Germinal center (tissue), 1 donor: ENCODE measurements around the gene EIF4E3.
A peak's percentile ranks its signal among the peaks of the same experiment; 100 is the strongest.

ENCODE experiments used
- DNase-seq: peaks from one replicate; pipeline ENCODE4 v3.0.0; 2012; ENCODE audit warnings: mixed read lengths, low spot score

EIF4E3 gene

DNA sequence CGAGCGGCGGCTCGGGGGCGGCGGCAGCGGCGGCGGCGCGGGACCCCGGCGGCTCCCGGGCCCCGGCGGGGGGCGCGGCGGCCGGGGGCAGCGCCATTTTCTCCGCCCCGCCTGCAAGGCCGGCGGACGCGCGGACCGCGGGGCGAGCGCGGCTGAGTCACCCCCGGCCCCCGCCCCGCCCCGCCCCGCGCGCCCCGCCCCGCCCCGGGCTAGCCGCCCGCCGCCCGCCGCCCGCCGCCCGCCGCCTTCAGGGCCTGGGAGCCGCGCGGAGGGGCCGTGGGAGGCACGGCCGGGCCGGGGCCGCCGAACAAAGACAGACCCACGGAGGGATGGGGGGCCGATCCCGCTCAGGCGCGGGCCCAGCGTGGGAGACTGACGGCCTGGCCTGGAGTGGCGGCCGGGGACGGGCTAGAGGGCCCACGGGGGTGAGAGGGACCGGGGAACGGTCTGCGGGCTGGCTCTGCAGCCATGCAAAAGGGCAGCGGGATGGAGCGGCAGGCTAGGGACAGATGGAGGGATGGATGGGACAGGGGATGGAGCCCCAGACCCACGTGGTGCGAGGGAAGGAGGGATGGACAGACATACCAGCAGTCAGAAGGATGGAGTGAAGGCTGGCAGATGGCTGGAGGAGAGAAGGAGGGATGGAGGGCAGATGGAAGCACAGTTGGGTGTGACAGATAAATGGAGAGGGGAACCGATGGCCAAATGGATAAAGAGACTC, at the start of gene EIF4E3:
Gene EIF4E3 (minus strand): TSS at position 132 of the 721 bp plus-strand sequence. CDS start 35 bp downstream, at position 97.
- DNase-seq: peak; percentile 66

- no peak for DNase-seq
Measured at GRCh38 chr3:71771884-71772283, 46.7 kb upstream of the EIF4E3 start.

DNA sequence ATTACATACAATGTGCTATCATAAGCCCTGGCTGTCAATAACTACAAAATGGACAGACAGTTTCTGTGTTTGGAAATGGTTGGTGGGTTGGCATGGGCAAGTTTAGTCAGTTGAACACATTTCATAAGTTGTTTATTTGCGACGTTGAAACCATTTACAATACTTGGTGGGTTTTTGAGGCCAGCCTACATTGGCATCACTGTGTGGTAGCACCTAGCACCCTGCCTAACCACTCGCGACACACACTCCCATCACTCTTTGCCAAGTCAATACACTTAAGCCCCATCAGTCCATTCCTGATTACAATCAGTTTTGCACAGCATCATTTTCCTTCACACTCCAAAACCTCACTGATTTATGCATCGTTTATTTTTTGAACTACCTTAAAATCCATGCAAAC, 45.9 kb upstream of the EIF4E3 start:
- DNase-seq: no peak

DNA sequence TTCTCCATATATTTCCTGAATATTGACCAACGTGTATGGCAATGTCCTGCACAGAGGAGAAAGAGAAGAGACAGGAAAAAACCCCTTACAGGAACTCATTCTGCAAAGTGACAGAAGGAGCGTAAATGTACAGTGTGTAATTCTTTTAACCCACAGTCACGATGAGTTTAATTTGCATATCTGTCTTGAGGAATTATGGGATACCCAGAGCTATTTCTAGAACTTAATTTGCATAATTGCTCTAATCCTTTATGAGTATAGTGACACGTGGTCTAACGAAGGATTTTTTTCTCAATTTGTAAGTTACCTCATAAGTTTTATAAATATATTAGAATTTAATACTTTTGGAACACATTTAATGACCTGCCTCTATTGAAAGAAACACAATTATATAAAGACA, 38.2 kb upstream of the EIF4E3 start:
- DNase-seq: no peak

- DNase-seq: no peak
Measured at GRCh38 chr3:71760140-71760539, 34.9 kb upstream of the EIF4E3 start.

DNA sequence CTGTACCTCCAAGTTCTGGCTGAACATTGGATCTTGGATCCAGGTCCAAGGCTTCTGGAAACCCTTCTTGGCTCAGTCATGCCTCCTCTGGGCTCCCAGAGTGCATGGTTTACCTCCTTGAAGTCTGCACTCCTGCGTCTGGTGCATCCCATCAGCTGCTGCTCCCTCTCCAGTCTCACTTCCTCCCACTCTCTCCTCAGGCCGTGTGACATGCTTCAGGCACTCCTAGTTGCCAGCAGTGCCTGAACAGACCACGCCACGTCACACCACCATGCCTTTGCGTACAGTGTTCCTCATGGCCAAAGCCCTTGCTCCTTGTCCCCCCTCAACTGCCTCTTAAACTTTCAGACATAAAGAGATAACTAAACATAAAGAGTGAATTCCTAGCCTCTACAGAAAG, 34.2 kb upstream of the EIF4E3 start:
- DNase-seq: no peak

DNA sequence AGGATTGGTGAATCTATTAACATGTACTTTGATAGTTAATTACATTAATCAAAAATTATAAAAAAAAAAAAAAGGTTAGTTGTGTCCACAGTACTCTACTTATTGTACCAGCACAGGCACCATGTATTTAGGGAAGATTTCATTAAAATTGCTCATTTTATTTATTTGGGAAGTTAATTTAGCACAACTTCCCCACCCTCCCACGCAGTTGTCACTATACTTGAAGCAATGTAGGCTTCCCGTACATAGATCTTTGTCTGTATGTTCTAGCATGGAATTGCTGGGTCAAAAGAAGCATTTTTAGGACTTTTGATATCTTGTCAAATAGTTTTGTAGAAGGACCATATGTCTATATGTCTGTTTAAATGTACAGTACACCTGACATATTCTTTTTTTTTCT, 32.9 kb upstream of the EIF4E3 start:
- DNase-seq: no peak

DNA sequence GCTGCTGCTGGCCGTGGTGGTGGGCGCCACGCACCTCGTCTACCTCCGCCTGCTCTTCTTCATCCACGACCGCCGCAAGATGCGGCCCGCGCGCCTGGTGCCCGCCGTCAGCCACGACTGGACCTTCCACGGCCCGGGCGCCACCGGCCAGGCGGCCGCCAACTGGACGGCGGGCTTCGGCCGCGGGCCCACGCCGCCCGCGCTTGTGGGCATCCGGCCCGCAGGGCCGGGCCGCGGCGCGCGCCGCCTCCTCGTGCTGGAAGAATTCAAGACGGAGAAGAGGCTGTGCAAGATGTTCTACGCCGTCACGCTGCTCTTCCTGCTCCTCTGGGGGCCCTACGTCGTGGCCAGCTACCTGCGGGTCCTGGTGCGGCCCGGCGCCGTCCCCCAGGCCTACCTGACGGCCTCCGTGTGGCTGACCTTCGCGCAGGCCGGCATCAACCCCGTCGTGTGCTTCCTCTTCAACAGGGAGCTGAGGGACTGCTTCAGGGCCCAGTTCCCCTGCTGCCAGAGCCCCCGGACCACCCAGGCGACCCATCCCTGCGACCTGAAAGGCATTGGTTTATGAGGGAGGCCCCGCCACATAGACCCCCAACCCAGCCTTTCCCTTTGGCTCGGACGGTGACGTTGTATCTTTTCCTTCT, 29.5 kb upstream of the EIF4E3 start:
- DNase-seq: no peak

GRCh38 chr3:71753701-71754609, 28.8 kb upstream of the EIF4E3 start, which contains the start of gene GPR27:
Gene GPR27, plus strand, starts transcription at chr3:71753855. Its CDS starts 195 bp downstream, at chr3:71754050.
- no peak for DNase-seq

- DNase-seq: no peak
Measured at GRCh38 chr3:71752831-71753700, 27.9 kb upstream of the EIF4E3 start.

DNA sequence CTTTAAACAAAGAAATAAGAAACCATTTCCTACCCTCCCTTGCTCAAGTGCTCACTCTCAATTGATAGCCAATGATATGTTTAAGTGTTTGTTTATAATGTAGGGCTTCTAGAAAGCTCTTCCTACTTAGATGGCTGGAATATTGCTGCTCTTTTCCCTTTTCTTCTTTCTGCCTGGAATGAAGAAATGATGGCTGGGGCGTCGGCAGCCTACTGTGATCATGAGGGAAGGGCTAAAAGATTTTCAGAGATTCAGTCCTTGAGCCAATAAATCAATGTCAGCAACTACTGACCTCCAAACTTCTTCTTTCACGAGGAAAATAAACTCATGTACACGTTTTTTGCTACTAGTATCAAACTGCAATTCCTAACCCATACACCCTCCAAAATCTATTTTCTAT, 26.4 kb upstream of the EIF4E3 start:
- DNase-seq: no peak

DNA sequence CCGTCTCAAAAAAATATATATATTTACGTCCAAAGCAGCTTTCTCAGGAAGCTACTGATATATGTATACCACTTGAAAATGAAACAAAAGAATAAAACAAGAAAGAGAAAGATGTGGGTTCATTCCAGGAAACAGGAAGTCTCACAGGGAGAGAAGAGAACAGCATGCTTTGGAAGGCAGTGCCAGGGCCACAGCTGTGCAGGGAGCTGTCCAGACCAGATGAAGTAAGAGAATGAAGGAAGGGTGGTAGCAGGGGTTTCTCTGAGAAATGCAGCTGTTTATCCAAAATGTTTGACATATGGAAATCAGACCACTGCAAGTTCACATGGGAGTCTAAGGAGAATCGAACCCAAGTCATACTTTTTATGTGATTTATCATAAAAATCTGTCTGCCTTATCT, 19.5 kb upstream of the EIF4E3 start:
- no peak for DNase-seq

DNA sequence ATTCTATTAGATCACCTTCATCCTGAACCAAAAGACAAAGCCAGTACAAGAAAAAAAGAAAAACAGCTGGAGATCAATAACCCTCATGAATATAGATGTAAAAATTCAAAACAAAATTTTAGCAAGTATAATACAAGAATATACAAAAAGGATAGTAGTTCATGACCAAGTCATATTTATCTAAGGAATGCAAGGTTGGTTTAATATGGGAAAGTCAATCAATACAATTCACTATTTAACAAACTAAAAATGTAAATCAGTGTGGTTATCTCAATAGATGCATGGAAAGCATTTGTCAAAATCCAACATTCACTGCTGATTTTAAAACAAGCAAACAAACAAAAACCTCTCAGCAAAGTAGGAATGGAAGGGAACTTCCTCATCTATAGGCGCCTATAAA, 17.4 kb upstream of the EIF4E3 start:
- DNase-seq: no peak

DNA sequence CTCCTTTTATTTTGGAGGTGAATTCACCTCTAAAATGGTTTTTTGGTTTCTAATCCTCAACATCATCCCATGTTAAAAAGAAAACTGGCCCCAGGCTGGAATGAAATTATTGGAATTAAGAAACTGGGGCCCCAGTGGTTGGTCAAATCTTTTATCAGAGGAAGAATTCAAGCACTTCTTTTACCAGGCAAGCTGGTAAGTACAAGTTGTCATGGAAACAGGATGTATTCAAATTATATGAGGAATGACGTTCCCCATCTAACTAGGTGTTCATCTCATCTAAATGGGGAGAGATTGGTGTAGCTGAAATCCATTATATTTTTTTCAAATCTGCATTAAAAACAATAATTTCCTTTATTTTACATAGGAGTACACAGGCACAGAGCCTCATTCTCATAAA, 9.7 kb upstream of the EIF4E3 start:
- DNase-seq: no peak

GRCh38 chr3:71733319-71733718, 8.1 kb upstream of the EIF4E3 start:
- no peak for DNase-seq

DNA sequence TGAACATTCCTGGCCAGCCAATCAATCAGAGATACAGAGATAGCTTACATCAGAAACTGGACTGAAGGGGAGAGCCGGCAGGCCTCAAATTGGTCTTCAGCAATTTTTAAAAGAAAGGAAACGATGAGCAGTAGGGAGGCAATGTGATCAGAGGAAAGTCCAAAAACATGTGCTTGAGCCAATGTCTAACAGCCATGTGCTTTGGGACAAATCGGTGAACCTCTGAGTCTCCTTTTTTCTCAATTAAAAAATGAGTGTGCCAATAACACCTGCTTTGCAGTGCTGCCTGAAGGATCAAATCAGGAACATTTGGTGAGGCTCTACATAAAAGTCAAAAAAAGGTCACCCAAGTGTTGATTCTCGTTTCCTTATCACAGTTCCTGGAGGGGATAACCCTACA, 7.4 kb upstream of the EIF4E3 start:
- no peak for DNase-seq

GRCh38 chr3:71728632-71729342, 3.6 kb upstream of the EIF4E3 start:
- DNase-seq: no peak

DNA sequence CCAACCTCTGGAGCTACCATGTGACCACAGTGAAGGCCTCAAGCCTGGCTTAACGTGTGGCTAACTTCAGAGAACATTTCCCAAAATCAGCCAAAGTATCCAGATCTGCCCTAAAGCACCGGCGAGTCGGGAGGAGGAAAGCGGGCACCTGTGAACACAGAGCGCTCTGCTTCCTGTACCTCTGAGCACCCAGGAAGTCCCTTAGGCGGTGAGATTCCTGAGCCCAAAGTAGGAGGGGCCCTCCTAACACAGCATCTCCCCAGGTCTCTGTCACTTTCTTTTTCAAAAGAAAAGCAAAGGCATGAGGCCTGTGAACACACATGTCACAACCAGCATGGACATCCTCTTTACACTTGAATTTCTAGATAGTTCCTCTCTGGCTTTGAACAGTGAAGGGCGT, 944 bp upstream of the EIF4E3 start:
- DNase-seq: no peak

DNA sequence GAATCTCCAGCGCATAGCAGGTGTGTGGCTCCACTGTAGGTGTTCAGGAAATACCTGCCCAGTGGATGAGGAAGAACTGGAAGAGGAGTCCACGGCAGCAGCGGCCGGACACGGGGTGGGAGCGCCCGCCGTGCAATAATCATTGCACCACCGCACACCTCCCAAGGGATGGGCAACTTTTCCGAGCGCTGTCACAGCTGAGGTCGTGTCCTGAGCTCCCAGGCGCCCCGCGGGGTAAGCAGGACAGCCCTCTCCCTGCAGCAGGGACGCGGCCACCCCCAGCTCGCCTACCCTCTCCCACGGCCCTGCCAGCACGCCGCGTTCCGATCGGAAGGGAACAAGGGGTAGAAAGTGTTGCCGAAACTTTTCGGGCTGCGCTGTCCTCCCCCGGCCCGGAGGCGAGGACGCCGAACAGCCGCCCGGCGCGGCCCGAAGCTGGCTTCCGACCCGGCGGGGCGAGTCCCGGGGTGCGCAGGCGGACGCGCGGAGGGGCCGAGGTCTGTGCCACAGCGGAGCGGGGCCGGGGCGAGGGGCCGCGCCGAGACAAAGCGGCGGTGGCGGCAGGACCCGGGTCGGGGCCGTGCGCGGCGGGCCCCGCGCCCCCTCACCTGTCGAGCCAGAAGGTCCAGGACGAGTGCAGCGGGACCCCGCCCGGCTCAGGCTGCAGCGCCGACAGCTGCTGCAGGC, 475 bp downstream of the EIF4E3 start:
- DNase-seq: peak; percentile 50

- no peak for DNase-seq
Measured at GRCh38 chr3:71724171-71724453, 1.1 kb downstream of the EIF4E3 start.
